CD4-positive, alpha-beta T cell treated with Interleukin-1 beta for 1 hour (primary cell): ENCODE data around the gene ADRA1B.
"Not testable (repeated sequence)": the region's sequence is repeated elsewhere in the genome, so short reads cannot be mapped to it uniquely, and the experiment has no call there.

Experiments
- DNase-seq, 2 donors: peaks; one replicate each; pipeline ENCODE4 v3.0.0-alpha.2; 2020 to 2022

ADRA1B gene

GRCh38 chr5:159933531-159934485 lies 17.5 kb downstream of the ADRA1B start:
- DNase-seq: no peak

GRCh38 chr5:159935946-159936345 lies 19.7 kb downstream of the ADRA1B start:
- DNase-seq: no peak

GRCh38 chr5:159936686-159937329 lies 20.5 kb downstream of the ADRA1B start:
- DNase-seq: no peak

- no peak for DNase-seq
These were observed 21.3 kb downstream of the ADRA1B start for GRCh38 chr5:159937580-159937979.

- DNase-seq: no peak
These were observed 27.0 kb downstream of the ADRA1B start for GRCh38 chr5:159943326-159943725.

GRCh38 chr5:159944056-159944600 lies 27.8 kb downstream of the ADRA1B start:
- no peak for DNase-seq

- DNase-seq: no peak
These were observed 29.1 kb downstream of the ADRA1B start for GRCh38 chr5:159945359-159945758.

- DNase-seq: no peak
These were observed 31.6 kb downstream of the ADRA1B start for GRCh38 chr5:159947708-159948358.

- no peak for DNase-seq
These were observed 35.1 kb downstream of the ADRA1B start for GRCh38 chr5:159951387-159951786.

GRCh38 chr5:159951834-159952233 lies 35.6 kb downstream of the ADRA1B start:
- no peak for DNase-seq

GRCh38 chr5:159953609-159954008 lies 37.3 kb downstream of the ADRA1B start:
- DNase-seq: no peak

GRCh38 chr5:159955056-159955624 lies 38.9 kb downstream of the ADRA1B start:
- no peak for DNase-seq

- DNase-seq: no peak
These were observed 39.8 kb downstream of the ADRA1B start for GRCh38 chr5:159956074-159956473.

GRCh38 chr5:159961176-159962160 lies 45.2 kb downstream of the ADRA1B start:
- DNase-seq: no peak

- DNase-seq: no peak
These were observed 45.9 kb downstream of the ADRA1B start for GRCh38 chr5:159962214-159962613.

GRCh38 chr5:159963935-159964334 lies 47.7 kb downstream of the ADRA1B start:
- DNase-seq: no peak

- peak in 1 of 2 donors; percentile 2 for DNase-seq
These were observed 49.0 kb downstream of the ADRA1B start for GRCh38 chr5:159965031-159965837.

- not testable (repeated sequence) for DNase-seq
These were observed 49.5 kb downstream of the ADRA1B start for GRCh38 chr5:159965838-159966128.

- DNase-seq: no peak
These were observed 53.7 kb downstream of the ADRA1B start for GRCh38 chr5:159969966-159970365.

- DNase-seq: no peak
These were observed 54.8 kb downstream of the ADRA1B start for GRCh38 chr5:159971038-159971437.

- DNase-seq: no peak
These were observed 55.2 kb downstream of the ADRA1B start for GRCh38 chr5:159971514-159971913.
